Skeletal muscle satellite cell (primary cell): ENCODE measurements around the gene OR10X1. TPM values are rescaled to one million over a fixed set of nuclear protein-coding genes. Genes with fewer than 3 reads are reported as not detected.

Experiments
- H3K27me3 ChIP-seq: 2 replicates; pipeline ENCODE4 v1.7.0; 2013; ENCODE audit warnings: low read length; ENCODE audit not compliant: control insufficient read depth, insufficient read depth
- H3K36me3 ChIP-seq: 2 replicates; pipeline ENCODE4 v1.7.0; 2013; ENCODE audit warnings: mild to moderate bottlenecking, control low read depth, low read length; ENCODE audit not compliant: insufficient read depth
- H3K4me1 ChIP-seq: 2 replicates; pipeline ENCODE4 v1.7.0; 2013; ENCODE audit warnings: low read length; ENCODE audit not compliant: control insufficient read depth, insufficient read depth
- H3K4me2 ChIP-seq: 2 replicates; pipeline ENCODE4 v1.7.0; 2013; ENCODE audit warnings: mild to moderate bottlenecking, low read length
- H3K4me3 ChIP-seq: 2 replicates; pipeline ENCODE4 v1.7.0; 2013; ENCODE audit warnings: low read length
- H3K9ac ChIP-seq: 2 replicates; pipeline ENCODE4 v1.7.0; 2013; ENCODE audit warnings: mild to moderate bottlenecking, low read depth, low read length, moderate library complexity
- H3K9me3 ChIP-seq: replicated peaks from 2 replicates; pipeline ENCODE4 v1.7.0; 2013; ENCODE audit warnings: mild to moderate bottlenecking, control low read depth, low read length
- total RNA-seq: library from RNA; depleted of rRNA; stranded (reverse); fragments of >200 nt; gene quantifications from 2 replicates; pipeline ENCODE4 v1.2.3, GENCODE V29; 2012; rRNA removed

Gene OR10X1
- not detected in 2 replicates for total RNA-seq

DNA sequence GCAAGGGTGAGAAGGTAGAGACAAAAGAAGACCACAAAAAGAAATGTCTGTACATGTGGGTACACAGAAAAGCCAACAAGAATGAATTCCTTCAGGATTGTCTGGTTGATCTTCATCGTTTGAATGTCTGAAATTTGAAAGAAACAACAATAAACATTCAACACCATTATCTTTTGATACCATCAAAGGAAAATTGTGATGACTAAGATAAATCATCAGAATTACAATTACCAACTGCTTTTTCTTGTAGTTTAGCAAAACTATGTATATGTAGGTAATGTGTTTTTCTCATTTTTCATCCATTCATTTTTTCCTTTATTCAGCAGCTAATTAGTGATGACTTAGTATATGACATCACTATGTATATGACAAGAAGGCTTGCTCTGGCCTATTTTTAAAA is at the start of gene OR10X1:
Gene OR10X1 (minus strand): TSS at position 167 of the 400 bp plus-strand sequence. CDS start 0 bp downstream, at position 167.
- Histone ChIP-seq H3K27me3 (no peaks in the 10 kb centered on the region), H3K9me3 (no peaks in the 10 kb centered on the region), H3K4me2 (no peak within 1 kb of the TSS), H3K36me3 (no peaks in the 10 kb centered on the region), H3K9ac (no peak within 1 kb of the TSS), H3K4me1 (no peaks in the 10 kb centered on the region), H3K4me3 (no peak within 1 kb of the TSS)

- no peak overlapping the region for H3K4me3 ChIP-seq
- no peaks in the 10 kb centered on the region for H3K4me1 ChIP-seq
- H3K9ac ChIP-seq = no peak overlapping the region
- H3K9me3 ChIP-seq = no peaks in the 10 kb centered on the region
- H3K27me3 ChIP-seq = no peaks in the 10 kb centered on the region
- no peak overlapping the region for H3K4me2 ChIP-seq
- no peaks in the 10 kb centered on the region for H3K36me3 ChIP-seq
Measured at GRCh38 chr1:158613764-158614163, 34.1 kb upstream of the OR10X1 start.

GRCh38 chr1:158611916-158612315 is 32.2 kb upstream of the OR10X1 start:
- Histone ChIP-seq H3K4me3 (no peak overlapping the region), H3K9ac (no peak overlapping the region), H3K36me3 (no peaks in the 10 kb centered on the region), H3K4me2 (no peak overlapping the region), H3K9me3 (no peaks in the 10 kb centered on the region), H3K4me1 (no peaks in the 10 kb centered on the region), H3K27me3 (no peaks in the 10 kb centered on the region)

DNA sequence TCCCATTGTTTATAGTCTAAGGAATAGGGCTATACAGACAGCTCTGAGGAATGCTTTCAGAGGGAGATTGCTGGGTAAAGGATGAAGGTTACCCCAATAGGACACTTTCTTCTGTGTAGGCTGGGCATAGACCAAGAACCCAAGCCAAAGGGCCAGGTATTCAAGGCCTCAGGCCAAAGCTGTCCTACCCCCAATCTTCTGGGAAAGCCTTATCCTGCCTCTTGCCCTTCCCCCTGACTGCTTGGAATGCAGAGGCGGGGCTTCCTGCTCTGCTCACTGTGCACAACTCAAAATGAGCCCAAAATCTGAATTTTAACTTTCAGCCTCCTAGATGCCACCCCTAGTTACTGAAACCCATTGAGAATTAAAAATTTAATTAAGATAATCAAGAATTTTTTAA is 27.6 kb upstream of the OR10X1 start:
- no peak overlapping the region for H3K9ac ChIP-seq
- H3K4me1 ChIP-seq = no peaks in the 10 kb centered on the region
- H3K9me3 ChIP-seq = no peaks in the 10 kb centered on the region
- no peak overlapping the region for H3K4me3 ChIP-seq
- no peak overlapping the region for H3K4me2 ChIP-seq
- no peaks in the 10 kb centered on the region for H3K36me3 ChIP-seq
- no peaks in the 10 kb centered on the region for H3K27me3 ChIP-seq

GRCh38 chr1:158604968-158605367 is 25.3 kb upstream of the OR10X1 start, which contains the start of gene OR10Z1:
Gene OR10Z1 (plus strand): TSS chr1:158605268. CDS start chr1:158606439, 1,171 bp downstream.
- no peaks in the 10 kb centered on the region for H3K27me3 ChIP-seq
- no peak within 1 kb of the TSS for H3K9ac ChIP-seq
- H3K9me3 ChIP-seq = no peaks in the 10 kb centered on the region
- no peak within 1 kb of the TSS for H3K4me2 ChIP-seq
- H3K4me1 ChIP-seq = no peaks in the 10 kb centered on the region
- no peaks in the 10 kb centered on the region for H3K36me3 ChIP-seq
- H3K4me3 ChIP-seq = no peak within 1 kb of the TSS

DNA sequence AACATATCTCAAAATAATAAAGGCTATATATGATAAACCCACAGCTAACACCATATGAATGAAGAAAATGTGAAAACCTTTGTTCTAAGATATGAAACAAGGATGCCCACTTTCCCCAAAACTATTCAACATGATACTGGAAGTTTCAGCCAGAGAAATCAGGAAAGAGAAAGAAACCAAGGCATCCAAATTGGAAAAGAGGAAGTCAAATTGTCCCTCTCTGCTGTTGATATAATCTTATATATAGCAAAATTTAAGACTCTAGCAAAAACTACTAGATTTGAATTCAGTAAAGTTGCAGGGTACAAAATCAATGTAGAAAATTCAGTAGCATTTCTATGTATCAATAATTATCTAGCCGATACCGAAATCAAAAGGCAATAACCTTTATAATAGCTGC is 21.0 kb upstream of the OR10X1 start:
- H3K36me3 ChIP-seq = no peaks in the 10 kb centered on the region
- H3K4me2 ChIP-seq = no peak overlapping the region
- H3K4me1 ChIP-seq = no peaks in the 10 kb centered on the region
- H3K4me3 ChIP-seq = no peak overlapping the region
- no peaks in the 10 kb centered on the region for H3K9me3 ChIP-seq
- no peak overlapping the region for H3K9ac ChIP-seq
- H3K27me3 ChIP-seq = no peaks in the 10 kb centered on the region

DNA sequence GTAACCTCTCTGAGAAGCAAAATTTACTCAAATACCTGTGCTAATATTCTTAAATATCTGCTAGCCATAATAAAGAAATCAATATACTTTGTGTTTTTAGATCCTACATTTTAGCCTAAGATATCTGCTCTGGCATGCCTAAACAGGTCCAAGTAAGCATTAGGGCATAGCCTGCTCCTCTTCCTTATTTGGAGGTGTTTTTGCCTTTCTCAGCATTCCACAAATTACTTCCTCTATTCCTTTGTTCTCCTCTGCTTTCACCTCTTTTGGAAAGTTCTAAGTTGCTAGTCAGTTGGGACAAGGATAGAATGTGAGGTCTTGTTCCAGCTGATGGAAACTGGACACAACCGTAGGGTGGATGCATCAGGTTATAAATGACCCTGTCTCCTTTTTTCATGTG is 7.2 kb upstream of the OR10X1 start:
- no peaks in the 10 kb centered on the region for H3K27me3 ChIP-seq
- no peak overlapping the region for H3K4me2 ChIP-seq
- H3K9ac ChIP-seq = no peak overlapping the region
- no peak overlapping the region for H3K4me3 ChIP-seq
- no peaks in the 10 kb centered on the region for H3K4me1 ChIP-seq
- H3K36me3 ChIP-seq = no peaks in the 10 kb centered on the region
- no peaks in the 10 kb centered on the region for H3K9me3 ChIP-seq

DNA sequence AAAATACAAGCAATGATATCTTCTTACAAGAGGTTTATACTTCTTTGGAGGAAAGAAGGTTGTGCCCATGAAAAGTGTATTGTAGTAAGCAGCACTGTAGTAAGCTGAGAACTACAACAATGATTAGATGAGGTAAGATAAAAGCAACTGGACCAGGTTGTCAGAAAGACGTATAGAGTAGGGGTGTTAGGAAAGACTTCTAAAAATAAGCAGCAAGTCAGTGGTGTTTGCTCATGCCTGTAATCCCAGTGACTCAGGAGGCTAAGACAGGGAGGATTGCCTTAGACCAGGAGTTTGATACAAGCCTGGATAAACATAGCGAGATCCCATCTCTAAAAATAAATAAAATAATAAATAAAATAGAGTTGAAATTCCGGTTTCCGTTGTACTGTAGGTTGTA is 4.3 kb upstream of the OR10X1 start:
- no peak overlapping the region for H3K4me2 ChIP-seq
- no peak overlapping the region for H3K9ac ChIP-seq
- H3K9me3 ChIP-seq = no peaks in the 10 kb centered on the region
- H3K4me1 ChIP-seq = no peaks in the 10 kb centered on the region
- H3K27me3 ChIP-seq = no peaks in the 10 kb centered on the region
- no peaks in the 10 kb centered on the region for H3K36me3 ChIP-seq
- no peak overlapping the region for H3K4me3 ChIP-seq

DNA sequence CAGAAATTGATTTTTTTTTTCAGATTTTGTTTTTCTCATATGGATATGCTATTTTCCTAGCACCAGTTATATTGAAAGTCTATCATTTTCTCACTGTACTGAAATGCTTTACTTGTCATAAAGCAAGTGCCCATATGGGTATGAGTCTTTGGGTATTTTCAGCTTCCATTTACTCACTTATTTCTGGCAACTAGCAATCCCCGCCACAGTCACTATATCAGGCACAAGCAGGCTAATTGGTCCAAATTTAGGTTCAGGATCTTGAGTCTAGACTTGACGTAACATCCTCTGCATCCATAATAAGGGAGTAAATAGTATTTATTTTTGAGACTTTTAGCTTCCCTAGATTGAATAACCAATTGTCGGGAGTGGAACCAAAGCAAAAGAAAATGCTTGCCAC is 2.1 kb downstream of the OR10X1 start:
- Histone ChIP-seq H3K9ac (no peak overlapping the region), H3K36me3 (no peaks in the 10 kb centered on the region), H3K9me3 (no peaks in the 10 kb centered on the region), H3K4me1 (no peaks in the 10 kb centered on the region), H3K4me2 (no peak overlapping the region), H3K4me3 (no peak overlapping the region), H3K27me3 (no peaks in the 10 kb centered on the region)

DNA sequence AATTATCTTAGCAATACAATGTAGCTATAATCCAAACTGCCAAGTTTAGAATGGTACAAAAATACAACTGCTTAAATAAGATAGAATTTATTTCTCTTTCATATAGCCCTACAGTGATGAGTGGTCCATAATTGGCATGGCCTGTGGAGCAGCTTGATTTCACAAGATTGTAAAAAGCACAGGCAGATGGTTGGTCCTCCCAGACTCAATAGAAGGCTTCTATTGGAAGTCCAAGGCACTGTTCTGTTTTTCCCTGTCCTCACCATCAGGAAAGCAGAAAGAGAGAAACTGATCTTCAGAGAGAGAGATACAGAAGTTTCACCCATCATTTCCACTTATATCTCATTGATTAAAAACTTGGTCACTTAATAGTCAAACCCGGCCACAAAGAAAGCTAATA is 7.5 kb downstream of the OR10X1 start:
- H3K9me3 ChIP-seq = no peaks in the 10 kb centered on the region
- no peaks in the 10 kb centered on the region for H3K27me3 ChIP-seq
- no peak overlapping the region for H3K4me2 ChIP-seq
- no peaks in the 10 kb centered on the region for H3K36me3 ChIP-seq
- no peak overlapping the region for H3K4me3 ChIP-seq
- no peaks in the 10 kb centered on the region for H3K4me1 ChIP-seq
- no peak overlapping the region for H3K9ac ChIP-seq

DNA sequence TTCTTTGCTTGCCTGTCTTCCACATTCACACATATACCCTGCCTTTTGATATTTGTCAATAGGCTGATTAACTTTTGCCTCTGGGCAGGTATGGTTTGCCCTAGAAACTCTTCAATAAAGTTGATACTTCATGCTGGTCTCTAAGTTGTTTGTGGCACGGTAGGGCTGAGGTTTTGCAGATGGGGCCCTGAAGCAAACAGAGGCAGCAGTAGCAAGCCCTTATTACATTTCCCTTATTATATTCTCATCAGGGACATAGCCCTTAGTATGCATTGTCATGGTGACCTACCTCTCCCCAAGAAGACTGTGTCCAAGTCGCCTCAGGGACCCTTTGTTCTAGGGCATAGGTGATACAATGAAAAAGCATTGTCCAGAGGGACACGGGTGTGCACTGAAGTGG is 9.2 kb downstream of the OR10X1 start, which contains the start of gene OR6P1:
Gene OR6P1 (minus strand): TSS at position 101 of the 400 bp plus-strand sequence. CDS start 6,976 bp downstream, outside the sequence.
- Histone ChIP-seq H3K4me2 (no peak within 1 kb of the TSS), H3K4me1 (no peaks in the 10 kb centered on the region), H3K9ac (no peak within 1 kb of the TSS), H3K27me3 (no peaks in the 10 kb centered on the region), H3K36me3 (no peaks in the 10 kb centered on the region), H3K4me3 (no peak within 1 kb of the TSS), H3K9me3 (no peaks in the 10 kb centered on the region)

DNA sequence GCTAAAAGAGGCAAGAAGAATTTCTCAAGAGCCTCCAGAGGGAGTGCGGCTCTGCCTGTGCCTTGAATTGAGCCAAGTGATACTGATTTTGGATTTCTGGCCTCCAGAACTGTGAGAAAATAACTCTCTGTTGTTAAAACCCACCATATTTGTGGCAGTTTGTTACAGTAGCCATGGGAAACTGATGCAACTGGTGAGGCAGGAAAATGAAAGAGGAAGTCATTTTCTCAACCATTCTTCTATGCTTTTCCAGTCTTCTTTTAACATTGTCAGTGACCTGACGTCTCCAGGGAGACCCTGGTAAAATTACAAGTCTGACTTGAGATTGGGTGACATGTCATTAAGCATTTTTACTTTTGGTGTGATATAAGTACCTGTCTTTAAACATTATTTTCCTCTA is 15.1 kb downstream of the OR10X1 start:
- Histone ChIP-seq H3K9me3 (no peaks in the 10 kb centered on the region), H3K4me1 (no peaks in the 10 kb centered on the region), H3K4me2 (no peak overlapping the region), H3K27me3 (no peaks in the 10 kb centered on the region), H3K36me3 (no peaks in the 10 kb centered on the region), H3K4me3 (no peak overlapping the region), H3K9ac (no peak overlapping the region)
